Measurements from ENCODE around the gene TMEM245. TPM values are rescaled to one million over a fixed set of nuclear protein-coding genes. Genes with fewer than 3 reads are reported as not detected.
"Not testable (repeated sequence)": the region's sequence is repeated elsewhere in the genome, so short reads cannot be mapped to it uniquely, and the experiment has no call there.

The TMEM245 gene
- total RNA-seq, 1 donor from 2014 or later: 82.4 TPM

GRCh38 chr9:109132567-109133021, 12.8 kb upstream of the TMEM245 start:
- DNase-seq: peak; percentile 69

GRCh38 chr9:109129470-109130197, 9.9 kb upstream of the TMEM245 start:
- no peak for DNase-seq

- not testable (repeated sequence) for DNase-seq
Measured at GRCh38 chr9:109126671-109127070, 6.9 kb upstream of the TMEM245 start.

GRCh38 chr9:109124121-109124520, 4.4 kb upstream of the TMEM245 start:
- DNase-seq: no peak

GRCh38 chr9:109122726-109123621, 3.2 kb upstream of the TMEM245 start:
- DNase-seq: no peak

GRCh38 chr9:109121232-109121796, 1.6 kb upstream of the TMEM245 start:
- DNase-seq: no peak

- no peak for DNase-seq
Measured at GRCh38 chr9:109120204-109120789, 550 bp upstream of the TMEM245 start.

- no peak for DNase-seq
Measured at GRCh38 chr9:109118808-109119438, 824 bp downstream of the TMEM245 start.

GRCh38 chr9:109117856-109118807, 1.6 kb downstream of the TMEM245 start:
- DNase-seq: peak; percentile 67

GRCh38 chr9:109115931-109116526, 3.7 kb downstream of the TMEM245 start:
- no peak for DNase-seq

GRCh38 chr9:109114670-109115069, 5.1 kb downstream of the TMEM245 start:
- no peak for DNase-seq

- DNase-seq: no peak
Measured at GRCh38 chr9:109113892-109114609, 5.7 kb downstream of the TMEM245 start.

- no peak for DNase-seq
Measured at GRCh38 chr9:109113254-109113653, 6.5 kb downstream of the TMEM245 start.

GRCh38 chr9:109110329-109111021, 9.3 kb downstream of the TMEM245 start:
- DNase-seq: peak; percentile 78

- DNase-seq: peak; percentile 43
Measured at GRCh38 chr9:109109967-109110328, 9.8 kb downstream of the TMEM245 start.

- peak; percentile 48 for DNase-seq
Measured at GRCh38 chr9:109108318-109108717, 11.4 kb downstream of the TMEM245 start.

- DNase-seq: peak; percentile 71
Measured at GRCh38 chr9:109107402-109108240, 12.1 kb downstream of the TMEM245 start.

- peak; percentile 86 for DNase-seq
Measured at GRCh38 chr9:109101810-109102209, 17.9 kb downstream of the TMEM245 start.

- DNase-seq: peak; percentile 37
Measured at GRCh38 chr9:109101202-109101595, 18.5 kb downstream of the TMEM245 start.

Measured in dermis blood vessel endothelial cell (primary cell).